Loucy (cell line): ENCODE results near the gene ANKRD33.

Experiments used
- H2AFZ ChIP-seq: fragments of 200-600 bp; sonication (generic); 2 replicates; pipeline ENCODE4 v1.6.0; 2016; ENCODE audit warnings: antibody characterized with exemption, mild to moderate bottlenecking, low read length, moderate library complexity
- H3F3A ChIP-seq: fragments of 200-600 bp; 2 replicates; pipeline ENCODE4 v1.6.0; 2016; ENCODE audit warnings: antibody characterized with exemption, low read depth, mild to moderate bottlenecking
- H3K27me3 ChIP-seq: fragments of 200-600 bp; sonication (generic); 2 replicates; pipeline ENCODE4 v1.6.1; 2014; ENCODE audit warnings: low read length, mild to moderate bottlenecking; ENCODE audit not compliant: insufficient read depth, poor library complexity, severe bottlenecking
- H3K36me3 ChIP-seq: fragments of 200-600 bp; sonication (generic); 2 replicates; pipeline ENCODE4 v1.6.1; 2016; ENCODE audit warnings: low read length; ENCODE audit not compliant: insufficient read depth
- H3K4me1 ChIP-seq: fragments of 200-600 bp; sonication (generic); 2 replicates; pipeline ENCODE4 v1.5.1; 2014; ENCODE audit warnings: low read length, mild to moderate bottlenecking; ENCODE audit not compliant: insufficient read depth, poor library complexity, severe bottlenecking
- H3K4me2 ChIP-seq: fragments of 200-600 bp; sonication (generic); 2 replicates; pipeline ENCODE4 v1.6.0; 2014; ENCODE audit warnings: antibody characterized with exemption, low read length, low read depth, mild to moderate bottlenecking; ENCODE audit not compliant: poor library complexity, severe bottlenecking
- H3K4me3 ChIP-seq: fragments of 200-600 bp; sonication (generic); 2 replicates; pipeline ENCODE4 v1.5.1; 2014; ENCODE audit warnings: low read length, mild to moderate bottlenecking, mixed read lengths; ENCODE audit not compliant: poor library complexity, severe bottlenecking
- H3K79me2 ChIP-seq: fragments of 200-600 bp; sonication (generic); 2 replicates; pipeline ENCODE4 v1.6.1; 2014; ENCODE audit warnings: low read length; ENCODE audit not compliant: insufficient read depth
- H3K9ac ChIP-seq: fragments of 200-600 bp; sonication (generic); 2 replicates; pipeline ENCODE4 v1.6.0; 2014; ENCODE audit warnings: mild to moderate bottlenecking, low read depth, low read length, moderate library complexity; ENCODE audit not compliant: poor library complexity, severe bottlenecking
- H3K9me2 ChIP-seq: fragments of 200-600 bp; sonication (generic); replicated peaks from 2 replicates; pipeline ENCODE4 v1.6.1; 2016; ENCODE audit warnings: low read depth, low read length, mixed read lengths
- H3K9me3 ChIP-seq: fragments of 200-600 bp; sonication (generic); 2 replicates; pipeline ENCODE4 v1.6.1; 2014; ENCODE audit warnings: mild to moderate bottlenecking, antibody characterized with exemption, low read length, low read depth; ENCODE audit not compliant: insufficient read depth
- H4K20me1 ChIP-seq: fragments of 200-600 bp; sonication (generic); 2 replicates; pipeline ENCODE4 v1.6.0; 2014; ENCODE audit warnings: antibody characterized with exemption, low read length, mild to moderate bottlenecking; ENCODE audit not compliant: insufficient read depth, poor library complexity, severe bottlenecking
- CTCF ChIP-seq: fragments of 200-600 bp; sonication (generic); conservative IDR thresholded peaks from 2 replicates; pipeline ENCODE4 v1.5.1; 2014; ENCODE audit warnings: mild to moderate bottlenecking, antibody characterized with exemption, low read length
- EZH2phosphoT487 ChIP-seq: fragments of 200-600 bp; IDR thresholded peaks from 2 replicates; pipeline ENCODE4 v1.6.1; 2018; ENCODE audit warnings: antibody characterized with exemption, mild to moderate bottlenecking, moderate library complexity, borderline replicate concordance

The ANKRD33 gene

GRCh38 chr12:51926718-51927117, 38.8 kb downstream of the ANKRD33 start:
- no peak overlapping the region for H3K4me2 ChIP-seq
- TF ChIP-seq CTCF (peak; percentile 87), EZH2phosphoT487 (no peak)
- H3K36me3 ChIP-seq, result no peaks in the 10 kb centered on the region
- H3K79me2 ChIP-seq, result no peaks in the 10 kb centered on the region
- H3K4me3 ChIP-seq, result no peak overlapping the region
- H4K20me1 ChIP-seq, result no peaks in the 10 kb centered on the region
- no peaks in the 10 kb centered on the region for H3K9me2 ChIP-seq
- no peaks in the 10 kb centered on the region for H3K9me3 ChIP-seq
- H3K9ac ChIP-seq, result peak overlapping the region; percentile 43
- no peaks in the 10 kb centered on the region for H3F3A ChIP-seq
- peaks cover 20% of the 10 kb centered on the region for H3K4me1 ChIP-seq
- H3K27me3 ChIP-seq, result no peaks in the 10 kb centered on the region
- 0 out of 2 replicates have a peak overlapping the region, but pooled peaks have one; percentile 31 for H2AFZ ChIP-seq

GRCh38 chr12:51932218-51933076, 44.5 kb downstream of the ANKRD33 start:
- Histone ChIP-seq H3K9me2 (no peaks in the 10 kb centered on the region), H3K36me3 (no peaks in the 10 kb centered on the region), H3K27me3 (no peaks in the 10 kb centered on the region), H3K4me2 (no peak overlapping the region), H3K4me1 (no peaks in the 10 kb centered on the region), H3K4me3 (no peak overlapping the region), H2AFZ (no peak overlapping the region), H3K9me3 (no peaks in the 10 kb centered on the region), H3F3A (no peaks in the 10 kb centered on the region), H3K9ac (no peak overlapping the region), H3K79me2 (no peaks in the 10 kb centered on the region), H4K20me1 (no peaks in the 10 kb centered on the region)
- TF ChIP-seq CTCF, result no peak

GRCh38 chr12:51934080-51934479, 46.2 kb downstream of the ANKRD33 start:
- Histone ChIP-seq H3K9ac (no peak overlapping the region), H3K27me3 (no peaks in the 10 kb centered on the region)

More at GRCh38 chr12:51934080-51934479, 46.2 kb downstream of the ANKRD33 start:
- Histone ChIP-seq H3K4me3 (no peak overlapping the region), H3K9me3 (no peaks in the 10 kb centered on the region), H3K4me1 (no peaks in the 10 kb centered on the region), H3K36me3 (no peaks in the 10 kb centered on the region), H3K9me2 (no peaks in the 10 kb centered on the region), H3F3A (no peaks in the 10 kb centered on the region), H3K4me2 (no peak overlapping the region), H3K79me2 (no peaks in the 10 kb centered on the region), H4K20me1 (no peaks in the 10 kb centered on the region), H2AFZ (no peak overlapping the region)
- TF ChIP-seq CTCF, result no peak
- TF ChIP-seq EZH2phosphoT487, result no peak
